Activated naive CD4-positive, alpha-beta T cell treated with anti-CD3 and anti-CD28 coated beads, Interleukin-2, amount 50 U/mL, for 72 hours (primary cell): ENCODE data around the gene SIDT1. TPM values are rescaled to one million over a fixed set of nuclear protein-coding genes. Genes with fewer than 3 reads are reported as not detected.

Experiments
- ATAC-seq, 2 donors: fragments of 150-1000 bp; cut with Tn5 transposase; 2 replicates each; pipeline ENCODE4 v1.10.0; 2021; ENCODE audit warnings: mild to moderate bottlenecking in 2 of 2, moderate library complexity in 2 of 2
- DNase-seq, 2 donors: peaks; one replicate each; pipeline ENCODE4 v3.0.0; 2021 to 2022; ENCODE audit warnings: low spot score in 2 of 2
- H3K27ac Mint-ChIP-seq, 2 donors: one replicate each; pipeline ENCODE4 v1.8.0; 2022; ENCODE audit warnings: mild to moderate bottlenecking in 2 of 2, mixed read lengths in 2 of 2
- H3K36me3 Mint-ChIP-seq, 2 donors: one replicate each; pipeline ENCODE4 v1.8.0; 2022; ENCODE audit warnings: mixed read lengths in 2 of 2
- H3K9me3 Mint-ChIP-seq, 2 donors: one replicate each; pipeline ENCODE4 v1.8.0; 2022; ENCODE audit warnings: mixed read lengths in 2 of 2
- total RNA-seq, 2 donors: library from RNA; stranded (reverse); gene quantifications; one replicate each; pipeline ENCODE4 v1.2.3, GENCODE V29; 2022

SIDT1 gene
- total RNA-seq, 2 donors from 2014 or later = 12.1 to 44.7 TPM

DNA sequence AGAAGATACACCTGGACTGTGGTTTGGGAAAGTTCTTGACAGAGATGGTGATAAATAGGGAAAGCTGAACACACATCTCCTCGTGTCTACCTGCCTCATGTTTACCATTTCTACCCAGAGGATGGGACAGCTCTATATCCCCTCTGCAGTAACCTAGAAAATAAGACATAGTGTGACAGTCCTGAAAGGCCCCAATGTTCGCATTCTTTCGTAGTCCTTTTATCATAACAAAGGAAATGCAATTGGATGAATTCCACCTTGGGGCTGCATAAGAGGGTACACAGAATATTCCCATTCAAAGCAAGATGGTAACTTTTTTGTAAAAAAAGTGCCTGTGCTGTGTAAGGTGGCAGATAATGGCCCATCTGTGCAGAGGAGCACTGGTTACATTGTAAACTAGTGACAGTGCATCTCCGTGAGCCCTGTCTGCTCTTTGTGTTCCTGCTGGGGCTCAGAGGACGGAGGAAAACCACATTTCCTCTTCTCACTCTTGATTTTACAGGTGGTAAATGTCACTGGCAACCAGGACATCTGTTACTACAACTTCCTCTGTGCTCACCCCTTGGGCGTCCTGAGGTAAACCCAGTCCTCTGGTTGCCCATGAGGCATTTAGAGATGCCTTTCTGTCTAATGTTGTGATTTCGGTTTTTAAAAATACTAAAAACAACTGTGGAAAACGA lies 74.3 kb downstream of the SIDT1 start:
- DNase-seq = peak; percentile 45 to 57
- no peaks in the 10 kb centered on the region for H3K9me3 Mint-ChIP-seq
- H3K27ac Mint-ChIP-seq = peak overlapping the region; percentile 29 to 87
- H3K36me3 Mint-ChIP-seq = peaks cover 7 to 14% of the 10 kb centered on the region in 2 donors
- ATAC-seq = peak; percentile 96 to 97

DNA sequence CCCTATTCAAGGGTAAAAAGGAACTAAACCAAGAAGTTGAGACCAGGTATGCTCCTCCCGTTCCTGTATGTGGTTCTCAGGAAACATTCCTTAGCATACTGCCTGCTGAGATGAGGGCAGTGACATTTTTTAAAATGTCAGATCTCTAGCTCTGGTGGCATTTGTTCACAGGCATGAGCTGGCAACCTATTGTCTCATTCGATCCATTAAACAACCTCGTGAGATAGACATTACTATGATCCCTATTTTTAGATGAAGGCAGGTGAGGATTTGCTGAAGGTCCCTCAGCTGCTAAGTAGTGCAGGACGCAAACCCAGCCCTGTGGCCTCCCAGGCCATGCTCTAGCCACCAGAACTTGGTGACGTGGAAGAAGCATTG lies 74.9 kb downstream of the SIDT1 start:
- Mint-ChIP-seq H3K9me3 (no peaks in the 10 kb centered on the region), H3K36me3 (peaks cover 7 to 14% of the 10 kb centered on the region in 2 donors), H3K27ac (peak overlapping the region; percentile 29 to 87)
- ATAC-seq = peak; percentile 40 to 66
- DNase-seq = no peak

DNA sequence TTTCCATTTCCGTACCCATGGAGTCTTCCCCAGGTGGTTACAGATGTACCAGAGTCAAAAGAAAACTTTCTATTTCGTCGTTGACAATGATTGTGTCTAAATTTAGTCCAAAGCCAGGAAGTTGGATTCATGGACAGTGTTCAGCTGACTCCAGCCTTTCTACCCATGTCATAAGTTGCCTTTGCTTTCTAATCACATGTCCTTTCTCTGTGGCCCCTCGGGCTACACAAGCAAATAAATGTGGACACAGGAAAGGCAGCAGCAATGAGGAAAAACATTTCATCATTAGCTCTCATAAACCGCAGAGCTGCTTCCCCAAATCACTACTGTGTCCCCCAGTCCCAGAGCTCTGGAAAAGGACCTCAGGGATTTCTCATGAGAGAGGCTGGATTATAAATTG lies 82.0 kb downstream of the SIDT1 start:
- Mint-ChIP-seq H3K9me3 (no peaks in the 10 kb centered on the region), H3K36me3 (no peaks in the 10 kb centered on the region), H3K27ac (no peak overlapping the region)
- DNase-seq (no peak), ATAC-seq (no peak)

DNA sequence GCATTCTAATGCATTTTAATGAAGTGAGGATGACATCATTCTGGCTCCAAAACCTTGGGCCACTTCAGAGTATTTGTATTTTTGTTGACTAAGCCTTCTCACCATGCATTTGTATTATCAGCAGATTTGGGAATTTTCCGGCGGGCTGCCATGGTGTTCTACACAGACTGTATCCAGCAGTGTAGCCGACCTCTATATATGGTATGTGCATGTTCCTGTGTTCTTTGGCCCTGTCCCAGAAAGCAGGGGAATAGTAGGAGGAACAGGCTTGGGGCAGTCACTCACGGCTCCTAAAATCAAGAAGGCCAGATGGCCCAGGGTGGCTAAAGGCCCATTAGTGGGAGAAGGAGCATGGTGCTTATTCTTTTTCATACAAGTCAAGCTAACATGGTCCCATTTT lies 83.6 kb downstream of the SIDT1 start:
- DNase-seq (no peak), ATAC-seq (no peak)
- H3K36me3 Mint-ChIP-seq = no peaks in the 10 kb centered on the region
- no peaks in the 10 kb centered on the region for H3K9me3 Mint-ChIP-seq
- peak overlapping the region in 1 of 2 donors; percentile 44 for H3K27ac Mint-ChIP-seq

DNA sequence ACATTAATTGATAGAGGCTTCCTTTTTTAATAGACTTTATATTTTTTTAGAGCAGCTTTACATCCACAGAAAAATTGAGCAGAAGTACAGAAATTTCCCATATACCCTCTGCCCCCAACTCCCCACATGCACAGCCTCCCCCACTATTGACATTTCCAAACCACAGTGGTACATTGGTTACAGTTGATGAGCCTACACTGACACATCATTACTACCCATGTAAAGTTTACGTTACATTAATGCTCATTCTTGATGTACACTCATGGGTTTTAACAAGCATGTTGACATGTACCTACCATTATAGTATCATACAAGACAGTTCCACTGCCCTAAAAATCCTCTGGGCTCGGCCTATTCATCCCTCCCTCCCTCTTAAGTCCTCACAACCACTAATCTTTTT lies 85.4 kb downstream of the SIDT1 start:
- Mint-ChIP-seq H3K9me3 (no peaks in the 10 kb centered on the region), H3K27ac (no peak overlapping the region), H3K36me3 (no peaks in the 10 kb centered on the region)
- ATAC-seq (no peak), DNase-seq (no peak)

DNA sequence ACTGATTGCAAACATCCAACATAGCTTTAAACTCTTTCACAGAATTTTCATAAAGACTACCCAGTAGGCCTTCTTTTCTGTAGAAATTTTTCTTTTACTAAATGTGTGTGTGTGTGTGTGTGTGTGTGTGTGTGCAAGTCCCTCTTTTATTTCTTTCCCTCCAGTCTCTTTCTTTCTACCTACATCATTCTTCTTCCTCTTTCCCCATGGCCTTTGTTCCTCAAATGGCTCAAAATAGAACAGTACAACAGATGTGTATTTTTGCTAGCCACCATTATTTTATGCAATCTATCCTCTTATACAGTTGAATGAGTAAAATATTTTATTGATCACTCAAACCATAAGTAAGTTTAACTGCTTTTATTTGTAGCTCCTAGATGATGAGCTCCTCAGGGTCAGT lies 87.7 kb downstream of the SIDT1 start:
- no peak for ATAC-seq
- Mint-ChIP-seq H3K36me3 (no peaks in the 10 kb centered on the region), H3K27ac (no peak overlapping the region), H3K9me3 (no peaks in the 10 kb centered on the region)
- no peak for DNase-seq

DNA sequence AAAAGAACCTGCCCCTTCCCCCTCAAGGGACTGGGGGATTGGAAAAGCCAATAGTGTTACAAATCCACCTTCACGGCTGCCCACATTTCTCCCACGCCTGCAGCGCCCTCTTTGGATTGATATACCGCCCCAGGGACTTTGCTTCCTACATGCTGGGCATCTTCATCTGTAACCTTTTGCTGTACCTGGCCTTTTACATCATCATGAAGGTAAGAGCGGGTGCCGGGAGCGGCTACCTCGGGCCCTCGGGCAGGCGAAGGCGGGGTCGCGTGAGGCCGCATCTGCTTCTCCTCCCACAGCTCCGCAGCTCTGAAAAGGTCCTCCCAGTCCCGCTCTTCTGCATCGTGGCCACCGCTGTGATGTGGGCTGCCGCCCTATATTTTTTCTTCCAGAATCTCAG lies 91.0 kb downstream of the SIDT1 start:
- ATAC-seq (no peak), DNase-seq (no peak)
- Mint-ChIP-seq H3K27ac (no peak overlapping the region), H3K36me3 (no peaks in the 10 kb centered on the region), H3K9me3 (no peaks in the 10 kb centered on the region)

DNA sequence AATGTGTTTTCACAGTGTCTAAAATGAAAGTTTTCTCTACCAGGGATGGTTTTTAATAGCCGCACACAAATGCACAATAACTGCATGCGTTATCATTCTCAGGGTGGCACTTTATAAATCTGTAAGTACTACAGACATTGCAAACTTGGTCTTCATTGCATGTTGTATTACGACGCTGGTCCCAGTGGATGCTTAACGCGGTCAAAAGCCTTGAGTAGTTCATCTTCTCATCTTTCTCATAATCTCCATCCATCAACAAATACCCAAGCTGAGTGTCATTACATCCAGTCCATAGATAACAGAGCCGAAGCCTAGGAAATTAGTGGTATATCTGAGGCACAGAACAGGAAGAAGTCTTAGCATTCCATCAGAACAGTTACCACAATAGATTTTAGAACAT lies 91.5 kb downstream of the SIDT1 start:
- H3K36me3 Mint-ChIP-seq = no peaks in the 10 kb centered on the region
- H3K9me3 Mint-ChIP-seq = no peaks in the 10 kb centered on the region
- DNase-seq (no peak), ATAC-seq (no peak)
- no peak overlapping the region for H3K27ac Mint-ChIP-seq

DNA sequence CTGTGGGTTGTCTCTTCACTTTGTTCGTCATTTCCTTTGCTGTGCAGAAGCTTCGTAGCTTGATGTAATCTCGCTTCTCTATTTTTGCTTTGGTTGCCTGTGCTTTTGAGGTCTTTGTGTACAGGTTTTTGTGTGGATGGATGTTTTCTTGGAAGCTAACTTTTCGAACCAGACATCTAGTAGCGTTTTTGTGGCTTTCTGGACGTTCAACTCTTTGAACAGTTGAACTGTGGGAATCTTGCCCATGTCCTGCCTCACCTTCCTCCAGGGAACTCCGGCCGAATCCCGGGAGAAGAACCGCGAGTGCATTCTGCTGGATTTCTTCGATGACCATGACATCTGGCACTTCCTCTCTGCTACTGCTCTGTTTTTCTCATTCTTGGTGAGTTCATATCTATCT lies 93.5 kb downstream of the SIDT1 start:
- Mint-ChIP-seq H3K9me3 (no peaks in the 10 kb centered on the region), H3K27ac (peak overlapping the region in 1 of 2 donors; percentile 48), H3K36me3 (peaks cover 0 to 8% of the 10 kb centered on the region in 2 donors)
- no peak for DNase-seq
- ATAC-seq = no peak

DNA sequence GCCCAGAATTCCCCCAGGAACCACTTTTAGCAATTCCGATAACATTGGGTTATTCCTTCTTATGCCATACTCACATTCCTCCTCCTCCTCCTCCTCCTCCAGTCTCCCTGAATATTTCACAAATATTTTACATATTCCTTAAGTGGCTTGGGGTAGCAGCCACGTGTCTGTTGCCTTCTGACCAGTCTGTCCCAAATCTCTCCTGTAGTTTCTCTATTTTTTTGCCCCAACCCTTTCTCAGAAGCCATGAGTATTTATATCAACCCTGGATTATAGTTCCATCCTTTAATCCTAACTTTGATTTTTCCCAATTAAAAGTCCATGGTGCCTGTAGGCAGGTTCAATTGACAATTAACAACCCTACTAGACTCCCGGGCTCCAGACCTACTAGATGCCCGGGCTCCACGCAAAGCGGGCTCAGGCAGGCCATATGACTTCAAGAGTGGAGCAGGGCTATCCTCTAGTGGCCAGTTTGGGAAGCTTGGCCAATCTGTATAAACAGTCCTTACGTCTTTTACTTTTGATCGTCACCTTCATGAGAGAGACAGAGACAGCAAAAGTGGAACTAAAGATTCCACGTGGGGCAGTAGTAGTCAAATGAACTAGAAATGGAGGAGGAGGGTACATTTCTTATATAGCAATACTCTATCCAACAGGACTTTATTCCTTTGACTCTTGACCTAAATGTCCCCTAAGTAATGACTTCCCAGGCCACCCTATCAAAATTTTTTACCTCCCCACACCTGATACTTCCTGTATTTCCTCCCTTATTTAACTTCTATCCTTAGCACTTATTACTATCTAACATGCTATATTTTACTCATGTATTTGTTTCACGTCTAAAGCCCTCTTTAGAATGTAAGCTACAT lies 94.4 kb downstream of the SIDT1 start:
- H3K36me3 Mint-ChIP-seq = peaks cover 0 to 8% of the 10 kb centered on the region in 2 donors
- DNase-seq (no peak), ATAC-seq (peak; percentile 59 to 71)
- no peaks in the 10 kb centered on the region for H3K9me3 Mint-ChIP-seq
- peak overlapping the region; percentile 16 to 58 for H3K27ac Mint-ChIP-seq

DNA sequence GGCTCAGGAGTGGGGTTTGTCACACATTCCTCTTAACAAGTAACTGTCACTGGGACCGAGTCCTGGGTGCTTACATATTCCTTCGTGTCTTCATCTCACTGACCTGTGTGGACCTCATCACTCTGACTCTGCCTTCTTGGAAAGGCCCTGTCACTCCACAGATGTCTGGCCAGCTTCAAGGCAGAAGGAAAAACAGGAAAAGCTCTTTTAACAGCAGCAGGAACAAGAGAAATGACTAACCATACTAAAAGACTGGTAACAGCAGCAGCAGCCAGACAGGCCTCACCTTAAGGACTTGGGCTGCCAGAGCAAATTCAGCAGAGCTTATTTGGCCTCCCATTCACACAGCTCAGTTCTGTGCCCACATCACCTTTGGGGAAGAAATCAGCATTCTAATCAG lies 96.0 kb downstream of the SIDT1 start:
- peaks cover 0 to 8% of the 10 kb centered on the region in 2 donors for H3K36me3 Mint-ChIP-seq
- H3K9me3 Mint-ChIP-seq = no peaks in the 10 kb centered on the region
- no peak for ATAC-seq
- DNase-seq = no peak
- peak overlapping the region in 1 of 2 donors; percentile 79 for H3K27ac Mint-ChIP-seq

DNA sequence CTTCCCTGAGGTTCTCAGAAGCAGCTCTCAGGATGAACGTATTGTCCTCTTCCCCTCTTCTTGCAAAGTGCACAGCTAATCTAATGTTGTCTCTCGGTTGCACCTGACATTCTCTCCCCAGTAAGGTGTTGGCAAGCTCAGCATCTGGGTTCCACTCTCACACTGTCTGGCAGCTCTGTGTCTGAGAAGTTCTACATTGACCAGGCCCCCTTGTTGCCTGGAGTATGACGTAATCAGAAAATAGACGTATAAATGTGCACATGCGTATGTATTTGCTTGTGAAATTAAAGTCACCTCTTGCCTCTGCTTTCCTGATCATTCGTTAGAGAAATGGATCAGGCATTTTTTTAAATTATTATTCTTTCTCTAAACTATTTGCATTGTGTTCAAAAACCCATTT lies 96.4 kb downstream of the SIDT1 start:
- ATAC-seq = no peak
- Mint-ChIP-seq H3K27ac (peak overlapping the region in 1 of 2 donors; percentile 79), H3K9me3 (no peaks in the 10 kb centered on the region), H3K36me3 (peaks cover 0 to 8% of the 10 kb centered on the region in 2 donors)
- DNase-seq = no peak

DNA sequence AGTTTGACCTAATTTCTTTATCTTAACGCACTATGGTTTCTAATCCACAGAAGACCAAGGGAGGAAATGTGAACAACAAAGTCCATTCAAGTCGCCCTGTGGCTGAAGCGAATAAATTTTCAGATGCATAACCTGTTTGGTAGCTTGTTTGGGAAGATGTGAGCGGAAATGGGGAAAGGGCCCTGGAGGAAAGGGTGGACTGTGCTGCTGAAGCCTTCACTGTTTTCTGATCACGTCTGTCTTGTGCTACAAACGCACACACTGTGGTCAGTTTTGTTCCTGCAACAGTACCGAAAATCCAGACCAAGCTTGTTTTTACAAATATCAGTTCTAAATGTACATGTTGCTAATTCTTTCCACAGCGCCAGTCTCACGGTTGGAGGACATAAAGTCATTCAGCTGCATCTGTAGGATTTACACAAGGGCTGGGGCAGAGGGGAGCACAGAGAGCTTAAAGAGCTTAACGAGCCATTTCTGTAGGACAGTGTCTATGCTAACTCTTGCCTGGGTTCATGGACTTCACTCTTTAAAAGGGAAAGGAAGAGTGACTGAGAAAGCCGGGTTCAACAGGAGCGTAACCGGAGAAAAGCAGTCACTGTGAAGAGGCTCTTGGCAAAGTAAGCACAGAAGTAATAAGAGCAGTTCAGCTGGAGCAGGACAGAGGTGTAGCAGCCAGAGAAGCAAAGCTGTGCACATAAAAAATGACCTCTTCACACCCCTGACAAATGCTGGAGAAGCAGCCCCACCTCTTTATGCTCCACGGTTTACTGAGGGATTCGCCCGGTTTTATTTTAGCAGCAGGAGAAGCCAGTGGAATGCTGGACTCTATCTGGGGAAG lies 97.4 kb downstream of the SIDT1 start:
- no peak for DNase-seq
- H3K9me3 Mint-ChIP-seq = no peaks in the 10 kb centered on the region
- peaks cover 0 to 8% of the 10 kb centered on the region in 2 donors for H3K36me3 Mint-ChIP-seq
- no peak for ATAC-seq
- H3K27ac Mint-ChIP-seq = peak overlapping the region in 1 of 2 donors; percentile 65

DNA sequence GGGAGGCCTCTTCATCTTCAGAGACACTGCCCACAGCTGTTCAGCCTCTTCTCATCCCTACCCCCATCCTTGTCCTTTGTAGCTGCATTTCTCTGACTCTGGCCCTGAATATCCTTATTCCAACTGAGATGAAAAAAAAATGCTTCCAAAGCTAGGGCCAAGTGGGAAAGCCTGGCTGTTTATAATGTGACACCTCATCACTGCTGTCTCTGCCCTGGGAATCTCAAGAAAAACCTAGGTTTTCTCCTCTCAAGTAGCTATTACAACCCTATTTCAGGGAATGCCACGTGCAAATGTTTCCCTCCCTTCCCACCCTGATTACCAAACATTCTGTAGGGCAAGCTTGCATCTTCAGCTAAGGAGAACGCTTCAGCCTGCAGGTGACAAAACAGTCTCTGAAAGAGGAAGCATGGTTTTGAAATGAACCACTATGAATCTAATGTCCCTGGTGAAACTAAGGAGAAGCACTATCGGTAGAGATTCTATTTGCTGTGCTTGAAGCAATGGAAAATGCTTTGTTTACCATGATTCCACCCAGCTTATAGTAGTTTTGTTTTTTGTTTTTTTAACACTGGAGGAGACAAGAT lies 98.7 kb downstream of the SIDT1 start:
- no peak for DNase-seq
- Mint-ChIP-seq H3K9me3 (no peaks in the 10 kb centered on the region), H3K36me3 (peaks cover 0 to 8% of the 10 kb centered on the region in 2 donors), H3K27ac (peak overlapping the region in 1 of 2 donors; percentile 17)
- ATAC-seq = no peak

DNA sequence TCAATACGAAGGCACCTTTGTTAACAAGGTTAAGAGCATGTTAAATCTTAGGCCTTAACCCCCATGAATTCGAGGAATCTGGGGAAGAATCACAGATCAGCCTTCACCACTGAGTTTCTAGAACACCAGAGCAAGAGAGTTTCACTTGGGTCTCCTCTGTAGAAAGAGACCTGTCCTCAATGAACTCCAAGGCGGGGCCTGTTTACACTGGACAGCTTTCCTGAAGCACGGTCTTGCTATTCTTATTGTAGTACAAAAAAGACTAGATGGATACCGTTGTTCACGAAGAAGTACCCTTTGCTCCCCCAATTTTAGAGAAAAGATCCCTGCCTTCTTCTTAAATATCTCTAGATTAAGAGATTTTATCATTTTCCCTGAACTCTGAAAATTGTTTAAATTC lies 99.2 kb downstream of the SIDT1 start:
- DNase-seq = no peak
- Mint-ChIP-seq H3K27ac (peak overlapping the region in 1 of 2 donors; percentile 17), H3K36me3 (peaks cover 0 to 8% of the 10 kb centered on the region in 2 donors), H3K9me3 (no peaks in the 10 kb centered on the region)
- ATAC-seq = no peak

DNA sequence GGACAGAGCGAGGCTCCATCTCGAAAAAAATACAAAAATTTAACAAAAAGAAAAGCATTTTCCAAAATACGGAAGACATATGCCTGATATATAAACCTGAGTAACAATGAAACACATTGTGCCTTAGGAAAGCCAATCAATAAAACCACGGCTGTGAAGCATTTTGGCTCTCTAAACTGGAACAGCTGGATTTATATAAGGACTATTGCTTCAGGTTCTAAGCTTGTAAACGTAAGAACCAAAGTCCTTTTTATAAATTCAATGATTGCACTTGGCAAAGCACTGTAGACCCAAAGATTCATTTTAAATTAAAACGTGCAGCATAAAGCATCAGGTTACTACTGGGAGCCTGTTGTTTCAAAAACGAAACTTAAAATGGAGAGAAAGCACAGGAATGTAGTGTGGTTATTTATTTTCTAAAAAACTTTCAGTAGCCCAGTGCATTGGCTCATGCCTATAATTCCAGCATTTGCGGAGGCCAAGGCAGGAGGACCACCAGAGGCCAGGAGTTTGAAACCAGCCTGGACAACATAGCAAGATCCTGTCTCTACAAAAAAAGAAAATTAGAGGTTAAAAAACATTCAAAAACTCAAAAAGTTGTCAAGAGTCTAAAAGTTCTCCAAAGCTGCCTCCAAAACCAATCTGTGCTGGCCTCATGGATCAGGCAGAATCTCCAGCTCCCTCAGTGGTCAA lies 102.6 kb downstream of the SIDT1 start:
- ATAC-seq (no peak), DNase-seq (no peak)
- Mint-ChIP-seq H3K27ac (no peak overlapping the region), H3K9me3 (no peaks in the 10 kb centered on the region), H3K36me3 (peaks cover 0 to 5% of the 10 kb centered on the region in 2 donors)
